Neural cell (in vitro differentiated cells): ENCODE measurements around the gene FRRS1L.

Source experiments
- CTCF ChIP-seq: fragments of 450-650 bp; IDR thresholded peaks from 2 replicates; pipeline ENCODE4 v1.5.1; 2014; ENCODE audit warnings: antibody characterized with exemption, mild to moderate bottlenecking, moderate library complexity; ENCODE audit not compliant: poor library complexity, severe bottlenecking
- EP300 ChIP-seq: fragments of 450-650 bp; conservative IDR thresholded peaks from 2 replicates; pipeline ENCODE4 v1.6.1; 2014; ENCODE audit warnings: antibody characterized with exemption, mild to moderate bottlenecking, moderate library complexity; ENCODE audit not compliant: poor library complexity, severe bottlenecking
- EZH2 ChIP-seq: fragments of 200-600, 300-800 bp; shearing (Covaris generic), sonication (generic); IDR thresholded peaks from 2 replicates; pipeline ENCODE4 v1.6.1; 2014; ENCODE audit warnings: antibody characterized with exemption, low read length, borderline replicate concordance, mild to moderate bottlenecking; ENCODE audit not compliant: insufficient read depth, poor library complexity, severe bottlenecking
- POLR2AphosphoS5 ChIP-seq: IDR thresholded peaks from 2 replicates; pipeline ENCODE4 v1.6.1; 2012
- REST ChIP-seq: IDR thresholded peaks from 2 replicates; pipeline ENCODE4 v1.6.1; 2012; ENCODE audit warnings: borderline replicate concordance

GRCh38 chr9:109133533-109133932 lies 33.5 kb downstream of the FRRS1L start:
- TF ChIP-seq CTCF (no peak), EZH2 (no peak), POLR2AphosphoS5 (no peak), EP300 (no peak), REST (no peak)
